ENCODE measurements around the gene HTRA2.

Gene HTRA2

GRCh38 chr2:74566076-74566753 is 36.5 kb downstream of the HTRA2 start:
- TF ChIP-seq CTCF (conservative IDR thresholded peaks at IDR 0.05) = no peak
- no peak overlapping the region for H3K27ac ChIP-seq

DNA sequence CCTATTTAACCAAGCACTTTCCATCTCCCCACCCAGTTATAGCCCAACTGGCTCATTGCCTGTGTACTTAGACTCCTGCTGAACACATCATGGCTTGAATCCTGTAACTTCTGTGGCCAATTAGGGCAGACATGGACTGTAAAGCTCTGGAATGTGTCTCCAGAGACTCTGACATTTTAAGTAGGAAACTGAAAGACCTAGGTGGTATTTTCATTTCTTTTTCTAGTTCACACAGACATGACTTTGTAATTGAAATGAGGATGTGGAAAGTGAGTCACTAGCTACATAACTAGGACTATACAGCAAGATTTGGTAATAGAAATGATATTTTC is 37.0 kb downstream of the HTRA2 start:
- no peak overlapping the region for H3K27ac ChIP-seq
- TF ChIP-seq CTCF (conservative IDR thresholded peaks at IDR 0.05) (no peak), ZFX (IDR thresholded peaks at IDR 0.05) (no peak)

DNA sequence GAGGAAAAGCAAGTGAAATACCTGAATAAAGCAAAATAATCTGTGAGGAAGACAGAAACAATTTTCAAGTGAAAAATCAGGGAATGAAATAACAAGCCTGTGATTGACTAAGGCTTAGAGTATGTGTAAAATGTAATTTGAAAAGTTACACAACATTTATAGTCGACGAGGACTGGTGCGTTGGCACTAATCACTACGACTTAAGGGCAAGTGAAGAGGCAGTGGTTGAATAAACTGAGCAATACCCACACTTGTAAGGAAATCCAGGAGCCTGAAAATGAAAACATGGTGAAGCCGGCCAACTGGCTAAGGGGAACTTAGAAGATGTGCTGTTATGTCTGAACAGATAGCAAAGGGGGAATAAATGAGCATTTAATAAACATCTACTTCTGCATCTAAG is 38.1 kb downstream of the HTRA2 start:
- TF ChIP-seq ZFX (IDR thresholded peaks at IDR 0.05) (no peak), CTCF (conservative IDR thresholded peaks at IDR 0.05) (no peak)
- H3K27ac ChIP-seq = no peak overlapping the region

DNA sequence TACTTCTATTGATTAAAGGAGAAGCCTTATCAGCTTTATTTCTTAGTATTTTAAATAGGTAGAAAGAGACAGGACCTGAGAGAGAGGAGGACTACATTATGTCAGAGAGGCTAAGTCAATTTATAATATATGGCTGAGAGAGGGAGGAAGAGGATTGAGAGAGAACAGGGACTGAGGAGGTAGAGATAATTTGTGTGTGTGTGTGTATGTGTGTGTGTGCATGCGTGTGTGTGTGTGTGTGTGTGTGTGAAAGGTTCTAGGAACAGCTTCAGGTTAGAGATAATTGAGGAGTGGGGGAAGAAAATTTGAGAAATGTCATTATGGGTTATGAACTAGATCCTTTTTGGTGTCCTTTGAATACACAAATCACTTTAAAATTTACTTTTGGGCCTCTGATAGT is 40.0 kb downstream of the HTRA2 start:
- H3K27ac ChIP-seq = no peak overlapping the region
- TF ChIP-seq ZFX (IDR thresholded peaks at IDR 0.05) (no peak), CTCF (conservative IDR thresholded peaks at IDR 0.05) (no peak)

DNA sequence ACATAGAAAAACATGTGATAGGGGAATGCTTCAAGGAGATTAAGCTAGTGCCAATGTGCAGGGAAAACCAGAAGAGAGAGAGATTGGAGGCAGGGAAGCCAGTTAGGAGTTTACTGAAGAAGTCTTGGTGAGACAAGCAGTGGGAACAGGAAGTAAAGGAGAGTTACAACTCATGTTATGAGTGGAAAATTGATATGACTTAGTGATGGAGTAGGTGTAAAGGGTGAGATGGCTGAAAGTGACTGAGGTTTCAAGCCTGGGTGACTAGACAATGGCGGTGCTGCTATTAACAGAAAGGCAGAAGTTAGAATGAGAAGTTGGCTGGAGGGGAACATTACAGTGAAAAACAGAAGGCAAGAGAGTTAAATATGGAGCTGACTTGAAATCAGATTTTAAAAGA is 41.3 kb downstream of the HTRA2 start:
- no peak overlapping the region for H3K27ac ChIP-seq
- no peak for TF ChIP-seq ZFX (IDR thresholded peaks at IDR 0.05)
- TF ChIP-seq CTCF (conservative IDR thresholded peaks at IDR 0.05) = no peak

DNA sequence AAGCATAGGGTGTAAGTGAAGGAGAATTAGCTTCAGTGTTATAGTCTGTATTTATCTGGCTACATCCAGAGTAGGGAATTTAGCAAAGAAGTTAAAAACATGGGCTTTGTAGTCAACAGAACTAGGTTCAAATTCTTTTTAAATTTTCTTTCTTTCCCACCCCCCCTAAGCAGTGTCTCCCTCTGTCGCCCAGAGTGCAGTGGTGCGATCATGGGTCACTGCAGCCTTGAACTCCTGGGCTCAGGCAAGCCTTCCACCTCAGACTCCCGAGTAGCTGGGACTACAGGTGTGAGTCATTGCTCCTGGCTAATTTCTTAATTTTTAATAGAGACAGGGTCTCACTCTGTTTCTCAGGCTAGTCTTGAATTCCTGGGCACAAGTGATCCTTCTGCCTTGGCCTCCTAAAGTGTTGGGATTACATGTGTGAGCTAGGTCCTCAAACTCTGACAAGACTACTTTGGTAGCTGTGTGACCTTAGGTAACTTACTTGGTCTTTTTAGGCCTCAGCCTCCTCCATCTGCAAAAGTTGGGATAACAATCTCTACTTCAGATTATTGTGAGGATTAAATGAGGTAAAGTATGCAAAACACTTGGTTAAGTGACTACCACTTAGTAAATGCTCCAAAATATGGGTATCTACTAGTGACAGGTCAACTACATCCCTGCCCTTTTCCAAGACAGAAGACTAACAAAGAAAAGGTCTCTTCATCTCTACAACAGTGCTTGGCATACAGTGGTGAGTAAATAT is 42.6 kb downstream of the HTRA2 start:
- TF ChIP-seq ZFX (IDR thresholded peaks at IDR 0.05) (no peak), CTCF (conservative IDR thresholded peaks at IDR 0.05) (no peak)
- H3K27ac ChIP-seq = no peak overlapping the region

DNA sequence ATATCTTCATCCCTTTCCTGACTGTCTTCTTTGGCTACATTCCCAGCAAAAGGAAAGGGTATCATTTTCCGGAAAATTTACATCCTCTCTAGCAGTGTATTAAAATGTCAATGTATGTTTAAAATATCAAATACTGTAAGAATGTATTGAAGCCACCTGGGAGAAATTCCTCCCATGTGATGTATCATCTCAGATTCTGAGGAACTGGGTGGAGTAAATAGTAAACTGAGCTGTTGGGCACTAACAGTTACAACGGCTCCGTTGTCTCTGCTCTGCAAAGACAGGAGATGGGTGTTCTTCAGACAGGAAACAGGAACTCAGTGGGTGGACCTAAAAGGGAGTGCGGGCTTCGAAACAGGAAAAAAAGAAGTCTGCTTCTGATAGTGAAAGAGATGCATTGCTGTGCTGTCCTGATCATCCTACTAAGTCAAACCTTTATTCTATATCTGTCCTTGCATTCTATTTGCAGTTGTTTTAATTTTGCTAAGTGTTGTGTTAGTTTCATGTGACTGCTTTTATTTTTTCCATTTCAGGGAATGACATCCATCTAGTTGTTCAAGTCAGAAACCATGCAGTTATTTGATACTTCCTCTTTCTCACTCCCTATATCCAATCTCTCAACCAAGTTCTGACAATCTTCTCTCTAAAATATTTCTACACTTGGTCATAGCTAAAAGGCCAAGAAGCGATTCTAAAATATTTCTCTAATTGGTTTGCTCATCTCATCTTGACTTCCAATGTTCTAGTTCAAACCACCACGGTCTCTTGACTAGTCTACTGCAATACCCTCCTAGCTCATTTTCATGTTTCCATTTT is 44.2 kb downstream of the HTRA2 start:
- H3K27ac ChIP-seq = no peak overlapping the region
- TF ChIP-seq CTCF (conservative IDR thresholded peaks at IDR 0.05) (no peak), ZFX (IDR thresholded peaks at IDR 0.05) (no peak)

Measured in C4-2B (cell line).